GM21786 (cell line): ENCODE measurements around the gene GSTO1.
A peak's percentile ranks its signal among the peaks of the same experiment; 100 is the strongest.
"Not testable (repeated sequence)": the region's sequence is repeated elsewhere in the genome, so short reads cannot be mapped to it uniquely, and the experiment has no call there.

ENCODE experiments used
- ATAC-seq: cut with Tn5 transposase; IDR thresholded peaks from one replicate; pipeline ENCODE4 v1.9.1; 2021; ENCODE audit not compliant: unreplicated experiment

GSTO1 gene

DNA sequence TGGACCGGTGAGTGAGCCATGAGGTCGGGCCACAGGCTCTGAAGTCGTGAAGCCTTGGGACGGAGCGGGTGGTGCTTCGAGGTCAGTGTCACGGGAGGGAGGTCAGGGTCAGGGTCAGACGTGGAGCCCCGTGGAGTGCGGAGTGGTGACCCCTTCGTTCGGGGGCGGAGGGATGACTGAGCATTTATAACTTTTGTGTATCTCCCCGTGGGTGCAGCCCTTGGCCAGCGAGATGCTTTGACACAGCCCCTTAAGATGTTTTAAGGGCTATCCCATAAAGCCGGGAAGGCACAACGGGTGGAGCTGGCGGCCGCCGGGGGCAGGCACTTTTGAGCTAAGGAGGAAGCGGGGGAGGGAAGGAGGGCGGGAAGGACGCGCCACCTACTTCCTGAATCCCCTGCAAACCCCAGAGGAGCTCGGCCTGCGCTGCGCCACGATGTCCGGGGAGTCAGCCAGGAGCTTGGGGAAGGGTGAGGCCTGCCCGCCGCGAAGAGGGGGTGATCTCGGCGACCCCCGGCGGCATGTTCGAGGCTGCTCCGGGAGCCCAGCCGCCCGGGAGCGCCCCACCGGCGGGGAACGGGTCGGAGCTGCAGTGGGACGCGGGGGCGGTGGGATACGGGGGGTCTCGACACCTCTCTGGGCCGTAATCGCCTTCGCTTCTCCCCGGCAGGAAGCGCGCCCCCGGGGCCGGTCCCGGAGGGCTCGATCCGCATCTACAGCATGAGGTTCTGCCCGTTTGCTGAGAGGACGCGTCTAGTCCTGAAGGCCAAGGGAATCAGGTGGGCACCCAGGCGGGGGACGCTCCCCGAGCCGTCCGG, at the start of gene GSTO1:
TSS of gene GSTO1 (plus strand) at position 400 of the 818 bp plus-strand sequence. CDS start at position 437, 37 bp downstream.
- peak; percentile 76 for ATAC-seq

DNA sequence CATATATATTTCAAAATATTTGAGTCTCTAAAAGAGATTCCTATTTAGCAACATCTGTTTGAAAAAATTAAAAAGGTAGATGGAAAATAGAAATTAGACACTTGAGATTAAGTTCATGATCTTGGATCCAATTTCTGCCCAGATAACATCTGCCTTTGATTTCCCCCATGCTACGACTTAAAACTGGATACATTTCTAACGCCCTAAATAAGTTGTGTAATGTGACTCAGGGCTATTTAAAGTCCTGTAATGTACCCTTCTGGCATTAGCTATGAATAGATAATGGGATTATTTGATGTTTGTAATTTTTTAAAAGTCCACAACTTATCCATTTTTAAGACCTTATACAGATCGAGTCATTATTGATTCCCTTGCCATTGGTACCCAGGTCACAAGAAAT, 46.0 kb upstream of the GSTO1 start:
- ATAC-seq, result no peak

DNA sequence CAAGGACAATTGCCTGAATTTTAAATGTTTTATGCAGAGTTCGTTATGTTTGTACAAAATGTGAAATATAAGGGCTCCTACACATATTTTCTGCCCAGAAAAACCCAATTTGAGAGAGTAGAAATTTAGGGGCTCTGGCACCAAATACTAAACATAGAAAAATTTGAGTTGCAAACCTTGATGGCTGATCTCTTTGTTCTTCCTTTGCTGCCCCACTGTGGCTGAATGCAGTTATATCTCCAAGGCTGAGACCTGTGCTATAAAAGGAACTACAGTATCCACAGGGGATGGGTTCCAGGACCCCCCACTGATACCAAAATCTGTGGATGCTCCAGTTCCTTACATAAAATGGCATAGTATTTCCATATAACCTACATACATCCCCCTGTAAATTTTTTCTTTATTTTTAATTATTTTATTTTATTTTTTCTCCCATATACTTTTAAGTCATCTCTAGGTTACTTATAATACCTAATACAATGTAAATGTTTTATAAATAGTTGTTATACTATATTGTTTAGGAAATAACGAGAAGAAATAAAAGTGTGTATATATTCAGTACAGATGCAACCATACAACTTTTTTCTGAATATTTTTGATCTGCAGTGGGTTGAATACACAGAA, 45.0 kb upstream of the GSTO1 start:
- no peak for ATAC-seq

DNA sequence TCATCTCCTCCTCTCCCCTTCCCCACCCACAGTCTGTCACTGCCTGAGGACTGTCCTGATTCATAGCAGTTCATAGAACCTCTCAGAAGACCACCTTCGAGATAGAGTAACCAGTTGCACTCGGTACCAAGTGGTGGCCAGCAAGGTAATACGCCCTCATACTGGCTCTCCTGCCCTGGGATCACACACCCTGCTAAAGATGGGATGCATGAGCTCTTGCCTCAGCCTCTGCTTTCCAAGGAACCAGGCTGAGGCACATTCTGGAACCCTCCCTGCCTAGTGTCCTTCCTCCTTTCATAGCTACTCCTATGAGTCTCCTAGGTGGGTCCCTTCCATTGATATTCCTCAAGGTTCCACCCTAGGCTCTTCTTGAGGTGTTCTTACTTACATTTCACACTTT, 38.1 kb upstream of the GSTO1 start:
- no peak for ATAC-seq

DNA sequence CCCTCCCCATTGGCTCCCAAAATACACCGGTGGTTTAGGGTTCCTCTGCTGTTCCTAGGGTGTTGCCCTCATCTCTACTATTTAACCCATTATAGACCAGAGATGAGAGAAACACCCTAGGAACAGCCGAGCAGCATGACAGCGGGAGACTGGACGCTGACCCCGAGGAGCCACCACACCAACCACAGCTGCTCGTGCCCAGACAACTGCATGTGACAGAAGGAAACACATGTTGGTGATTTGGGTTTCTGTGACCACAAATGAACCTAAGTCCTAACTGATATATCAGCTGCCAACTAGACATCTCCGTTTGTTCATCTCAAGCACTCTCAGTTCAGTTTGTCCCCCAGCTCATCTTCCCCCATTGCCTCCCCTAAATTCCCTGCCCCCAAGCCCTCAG, 35.9 kb upstream of the GSTO1 start:
- ATAC-seq, result no peak

DNA sequence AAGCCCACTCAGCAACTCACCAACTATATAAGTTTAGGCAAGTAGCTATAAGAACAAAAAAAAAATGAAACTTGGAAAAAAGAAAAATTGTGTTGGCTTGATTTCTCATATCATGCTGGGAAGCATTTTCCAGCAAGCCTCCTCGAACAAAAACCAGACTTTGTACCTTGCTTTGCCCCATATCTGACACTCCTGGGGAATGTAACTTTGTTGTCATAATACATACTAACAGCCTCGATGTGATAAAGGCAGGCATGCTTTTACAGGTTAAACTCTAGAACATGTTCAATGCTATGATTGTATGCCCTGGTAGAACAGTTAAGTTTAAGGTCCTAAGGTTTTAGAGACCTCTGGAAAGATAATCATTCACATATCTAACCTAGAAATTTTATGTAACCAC, 34.2 kb upstream of the GSTO1 start:
- no peak for ATAC-seq

DNA sequence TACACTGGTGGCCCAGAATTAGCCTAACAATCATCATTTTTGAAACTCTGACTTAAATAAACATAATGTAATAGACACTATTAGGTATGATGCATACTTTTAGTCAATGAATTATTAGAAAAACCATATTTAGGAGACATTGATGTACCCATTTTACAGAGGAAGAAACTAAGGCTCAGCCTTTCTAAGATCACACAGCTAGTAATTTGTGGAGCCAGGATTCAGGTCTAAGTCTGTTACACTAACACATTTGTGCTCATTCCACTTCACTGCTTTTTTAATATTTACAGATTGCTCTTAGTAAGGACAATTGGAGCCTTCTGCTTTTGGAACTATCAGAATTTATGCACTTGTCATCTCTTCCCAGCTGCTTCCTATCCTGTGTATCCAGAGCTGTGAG, 31.4 kb upstream of the GSTO1 start:
- ATAC-seq, result no peak

DNA sequence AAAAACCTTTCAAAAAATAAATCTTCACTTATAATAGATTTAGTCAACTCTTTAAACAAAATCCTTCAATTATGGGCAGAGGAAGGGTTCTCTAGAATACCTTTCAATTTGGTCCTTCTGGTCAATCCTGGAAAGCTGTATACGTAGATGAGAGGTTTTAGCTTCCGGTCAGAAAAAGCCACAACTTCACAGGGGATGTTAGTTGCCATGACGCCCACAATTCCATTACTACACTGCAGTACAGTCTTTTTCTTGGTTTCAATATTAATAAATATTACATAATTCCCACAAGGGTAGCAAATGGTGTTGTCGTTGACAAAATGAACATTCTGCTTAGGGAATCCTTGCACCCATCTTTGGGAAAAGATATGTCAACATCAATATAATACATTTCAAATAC, 24.2 kb upstream of the GSTO1 start:
- ATAC-seq, result no peak

DNA sequence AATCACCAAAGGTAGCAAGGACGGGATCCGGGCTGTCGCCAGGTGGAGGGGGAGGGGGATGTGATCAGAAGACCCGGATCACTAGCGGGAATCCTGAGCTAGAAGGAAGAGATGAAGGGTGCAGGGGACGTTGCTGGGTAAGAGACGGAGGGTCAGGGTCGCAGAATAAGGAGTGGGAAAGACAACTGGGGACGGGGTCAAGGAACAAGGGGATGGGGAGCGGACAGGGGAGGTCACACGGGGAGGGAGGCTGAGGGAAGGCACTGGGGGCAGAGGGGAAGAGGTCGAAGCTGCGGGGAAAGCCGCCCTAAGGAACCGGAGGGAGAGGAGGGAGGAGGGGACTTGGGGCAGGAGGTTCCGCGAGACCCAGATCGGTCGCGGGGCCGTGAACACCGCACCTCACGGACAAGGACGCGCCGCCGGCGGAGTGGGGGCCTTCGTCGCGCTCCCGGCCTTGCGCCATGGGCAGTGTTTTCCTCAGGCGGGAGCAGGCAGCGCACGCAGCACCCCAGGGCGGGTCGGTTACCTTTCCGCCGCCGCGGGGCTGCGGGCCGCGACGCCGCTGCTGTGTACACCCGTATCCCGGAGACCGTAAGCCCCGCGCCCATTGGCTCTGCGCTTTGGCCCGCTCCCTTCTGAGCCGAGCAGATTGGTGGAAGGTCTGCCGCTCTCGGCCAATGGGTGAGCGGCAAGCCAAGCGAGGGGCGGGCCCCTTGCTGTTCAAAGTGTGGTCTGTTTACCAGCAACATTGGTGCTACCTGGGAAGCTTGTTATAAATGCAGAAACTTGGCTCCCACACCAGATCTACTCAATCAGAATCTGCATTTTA, 22.7 kb upstream of the GSTO1 start, which contains the start of gene CFAP43:
TSS of gene CFAP43 (minus strand) at position 581 of the 829 bp plus-strand sequence. CDS start at position 463, 118 bp downstream.
- peak; percentile 100 for ATAC-seq

DNA sequence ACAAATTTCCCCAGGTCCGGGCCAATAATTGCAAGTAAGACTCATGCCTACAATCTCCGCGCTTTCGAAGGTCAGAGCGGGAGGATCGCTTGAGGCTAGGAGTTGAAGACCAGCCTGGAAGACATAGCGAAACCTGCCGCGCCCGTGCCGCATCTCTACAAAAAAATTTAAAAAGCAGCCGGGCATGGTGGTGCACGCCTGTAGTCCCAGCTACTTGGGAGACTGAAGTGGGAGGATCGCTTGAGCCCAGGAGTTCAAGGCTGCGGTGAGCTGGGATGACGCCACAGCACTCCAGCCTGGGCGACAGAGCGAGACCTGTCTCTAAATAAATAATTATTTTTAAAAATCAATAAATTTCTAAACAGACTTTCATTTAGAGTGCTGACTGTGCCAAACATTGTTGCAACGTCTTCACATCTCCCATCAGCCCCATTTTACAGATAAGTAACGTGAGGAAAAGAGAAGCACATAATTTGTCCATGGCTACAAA, 22.0 kb upstream of the GSTO1 start:
- ATAC-seq, result no peak

DNA sequence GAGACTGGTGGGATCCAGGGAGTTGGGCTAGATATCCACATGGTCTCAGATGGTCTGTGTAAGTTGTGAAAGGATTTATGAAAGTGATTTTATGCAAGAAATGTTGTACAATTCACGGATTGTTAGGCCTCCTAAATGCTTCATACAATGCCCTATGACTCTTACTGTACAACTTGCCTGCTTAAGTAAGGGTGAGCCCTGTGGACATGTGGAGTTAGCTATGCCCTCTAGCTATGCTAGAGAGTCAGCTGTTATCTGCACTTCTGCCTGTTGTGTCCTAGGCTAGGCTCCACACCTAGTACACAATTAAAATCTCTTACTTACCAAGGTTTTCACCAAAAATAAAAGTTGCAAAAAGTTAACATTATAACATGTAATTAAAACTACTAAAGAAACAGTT, 20.9 kb upstream of the GSTO1 start:
- ATAC-seq, result no peak

DNA sequence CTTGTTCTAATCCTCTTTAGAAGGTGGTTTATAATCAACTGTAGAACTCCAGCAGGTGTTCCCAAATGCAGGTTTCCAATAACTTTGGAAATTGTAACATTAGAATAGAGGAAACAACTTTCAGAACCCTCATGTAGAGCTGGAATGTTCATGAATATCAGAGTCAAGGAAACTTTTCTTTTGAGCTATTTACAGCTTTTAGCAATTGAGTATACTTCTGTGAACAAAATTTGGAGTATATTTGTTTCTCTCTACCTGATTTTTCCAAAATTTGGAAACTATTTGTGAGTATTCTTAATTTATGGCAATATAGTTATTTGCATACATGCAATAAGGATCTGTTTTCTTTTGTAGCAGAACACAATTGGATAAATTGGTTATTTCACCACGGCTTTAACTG, 19.8 kb upstream of the GSTO1 start:
- ATAC-seq, result no peak

DNA sequence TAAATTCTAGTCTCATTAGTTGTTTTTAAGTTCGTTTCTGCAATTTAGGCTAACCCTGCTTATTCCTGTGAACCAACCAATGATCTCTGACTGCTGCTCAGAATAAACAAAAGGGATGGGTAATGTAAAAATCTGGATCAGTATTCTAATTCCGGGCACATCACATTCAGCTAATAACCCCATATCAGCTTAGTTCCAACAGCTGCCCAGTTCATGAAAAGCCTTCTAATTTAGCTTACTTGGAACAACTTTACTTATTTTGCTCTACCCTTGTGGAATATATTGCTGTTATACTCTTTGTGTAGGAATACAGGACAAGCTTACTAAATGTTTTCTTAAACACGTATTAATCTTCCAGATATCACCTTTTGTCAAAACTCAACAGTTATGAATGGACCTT, 18.9 kb upstream of the GSTO1 start:
- no peak for ATAC-seq

DNA sequence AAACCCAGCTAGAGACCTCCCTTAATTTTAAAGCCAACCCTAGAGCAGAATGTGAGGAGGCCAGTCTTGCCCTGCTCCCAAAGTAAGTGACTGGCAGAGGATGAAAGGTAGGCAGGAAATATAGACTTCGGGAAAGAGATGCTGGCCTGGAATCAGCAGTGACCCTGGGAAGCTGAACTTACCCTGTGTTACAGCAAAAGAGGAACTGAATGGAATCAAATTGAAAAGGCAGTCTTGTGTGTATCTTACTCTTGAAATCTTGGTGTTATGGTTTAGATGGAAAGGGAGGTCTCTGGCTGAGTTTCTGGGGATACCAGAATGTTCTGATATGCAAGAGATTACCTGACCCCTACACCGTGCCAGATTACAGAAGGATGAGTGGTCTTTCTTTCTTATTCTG, 14.6 kb upstream of the GSTO1 start:
- ATAC-seq, result no peak

DNA sequence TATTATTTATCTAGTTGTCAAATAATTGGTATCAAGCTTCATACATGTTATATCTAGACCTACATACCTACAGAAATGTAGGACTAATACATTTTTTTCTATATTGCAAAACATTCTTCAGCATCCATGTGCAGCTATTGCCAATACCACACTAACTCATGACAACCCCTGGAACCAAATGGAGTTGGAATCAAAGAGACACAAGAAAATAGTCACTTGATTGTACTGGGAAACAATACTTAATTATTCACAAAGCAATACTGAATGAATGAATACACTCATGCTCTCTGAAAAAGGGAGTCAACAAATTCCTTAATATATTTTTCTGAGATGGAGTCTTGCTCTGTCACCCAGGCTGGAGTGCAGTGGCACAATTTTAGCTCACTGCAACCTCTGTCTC, 12.1 kb upstream of the GSTO1 start:
- no peak for ATAC-seq

DNA sequence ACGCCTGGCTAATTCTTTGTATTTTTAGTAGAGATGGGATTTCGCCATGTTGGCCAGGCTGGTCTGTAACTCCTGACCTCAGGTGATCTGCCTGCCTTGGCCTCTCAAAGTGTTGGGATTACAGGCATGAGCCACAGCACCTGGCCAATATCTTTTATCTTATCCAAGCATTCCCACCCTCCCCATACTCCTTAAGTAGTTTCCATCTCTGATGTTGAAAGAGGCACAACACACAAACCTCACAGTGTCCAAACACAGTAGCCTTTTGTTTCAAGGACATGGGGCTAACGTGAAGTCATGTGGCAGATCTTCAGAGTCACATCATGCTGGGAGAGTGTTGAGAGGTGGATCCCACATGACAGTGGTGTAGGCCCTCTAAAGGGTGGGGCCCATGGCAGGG, 11.7 kb upstream of the GSTO1 start:
- not testable (repeated sequence) for ATAC-seq

DNA sequence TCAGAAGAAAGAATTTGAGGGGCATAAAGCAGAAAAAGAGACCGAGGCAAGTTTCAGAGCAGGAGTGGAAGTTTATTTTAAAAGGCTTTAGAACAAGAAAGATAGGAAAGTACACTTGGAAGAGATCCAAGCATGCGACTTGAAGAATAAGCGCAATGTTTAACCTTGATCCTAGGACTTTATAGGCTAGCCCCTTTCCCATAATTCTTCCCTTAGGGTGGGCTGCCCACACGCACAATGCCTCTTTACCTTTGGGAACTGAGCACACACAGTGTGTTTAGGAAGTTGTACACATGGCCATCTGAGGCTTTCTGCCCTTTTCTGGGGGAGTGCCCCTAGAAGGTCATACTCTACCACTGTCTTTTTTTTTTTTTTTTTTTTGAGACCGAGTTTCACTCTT, 11.2 kb upstream of the GSTO1 start:
- no peak for ATAC-seq

DNA sequence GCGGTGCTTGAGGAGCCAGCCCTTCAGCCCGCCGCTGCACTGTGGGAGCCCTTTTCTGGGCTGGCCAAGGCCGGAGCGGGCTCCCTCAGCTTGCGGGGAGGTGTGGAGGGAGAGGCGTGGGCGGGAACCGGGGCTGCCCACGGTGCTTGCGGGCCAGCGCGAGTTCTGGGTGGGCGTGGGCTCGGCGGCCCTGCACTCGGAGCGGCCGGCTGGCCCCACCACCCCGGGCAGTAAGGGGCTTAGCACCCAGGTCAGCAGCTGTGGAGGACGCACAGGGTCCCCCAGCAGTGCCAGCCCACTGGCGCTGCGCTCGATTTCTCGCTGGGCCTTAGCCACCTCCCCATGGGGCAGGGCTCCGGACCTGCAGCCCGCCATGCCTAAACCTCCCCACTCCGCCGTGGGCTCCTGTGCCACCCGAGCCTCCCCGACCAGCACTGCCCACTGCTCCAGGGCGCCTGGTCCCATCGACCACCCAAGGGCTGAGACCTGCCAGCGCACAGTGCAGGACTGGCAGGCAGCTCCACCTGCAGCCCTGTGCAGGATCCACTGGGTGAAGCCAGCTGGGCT, 9.5 kb upstream of the GSTO1 start:
- no peak for ATAC-seq

DNA sequence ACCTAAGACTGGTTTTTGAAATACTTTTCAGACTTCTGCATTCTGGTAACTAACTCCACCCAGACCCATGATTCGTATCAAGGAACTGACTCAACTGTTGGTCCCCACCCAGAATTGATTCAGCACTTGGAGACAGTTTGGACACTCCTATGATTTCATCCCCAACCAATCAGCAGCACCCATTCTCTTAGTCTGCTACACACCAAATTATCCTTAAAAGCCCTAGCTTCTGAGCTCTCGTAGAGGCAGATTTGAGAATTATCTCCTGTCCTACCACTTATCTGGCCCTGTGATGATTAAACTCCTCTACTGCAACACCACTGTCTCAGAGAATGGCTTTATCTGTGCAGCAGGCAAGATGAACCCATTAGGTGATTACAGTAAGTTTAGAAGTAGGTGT, 7.7 kb upstream of the GSTO1 start:
- no peak for ATAC-seq

DNA sequence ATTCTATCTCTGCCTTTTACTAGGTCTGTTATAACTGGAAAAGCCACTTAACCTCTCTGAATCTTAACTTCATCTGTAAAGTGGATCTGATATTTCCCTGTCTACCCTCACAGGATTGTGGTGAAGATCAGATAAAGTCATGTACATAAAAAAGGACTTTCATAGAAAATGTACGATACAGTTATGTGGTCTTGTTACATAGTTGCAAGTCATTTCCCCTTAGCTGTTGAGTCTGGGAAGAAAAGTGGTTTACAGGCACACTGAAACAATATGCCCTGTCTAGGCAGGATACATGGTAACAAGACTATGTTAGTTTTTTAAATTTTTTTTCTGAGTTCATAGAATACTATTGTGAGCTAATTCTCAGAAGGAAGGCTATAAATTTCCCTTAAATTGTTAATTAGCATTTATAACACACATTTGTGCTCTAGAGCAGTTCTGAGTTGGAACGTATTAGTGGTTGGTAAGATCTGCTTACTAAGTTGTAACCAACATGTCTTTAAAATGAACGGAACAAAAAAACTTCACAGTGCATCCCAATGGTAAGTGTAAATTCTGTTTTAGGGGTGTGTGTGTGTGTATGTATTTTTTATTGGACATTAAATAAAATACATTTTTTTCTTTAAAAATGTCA, 7.1 kb upstream of the GSTO1 start:
- ATAC-seq, result no peak

DNA sequence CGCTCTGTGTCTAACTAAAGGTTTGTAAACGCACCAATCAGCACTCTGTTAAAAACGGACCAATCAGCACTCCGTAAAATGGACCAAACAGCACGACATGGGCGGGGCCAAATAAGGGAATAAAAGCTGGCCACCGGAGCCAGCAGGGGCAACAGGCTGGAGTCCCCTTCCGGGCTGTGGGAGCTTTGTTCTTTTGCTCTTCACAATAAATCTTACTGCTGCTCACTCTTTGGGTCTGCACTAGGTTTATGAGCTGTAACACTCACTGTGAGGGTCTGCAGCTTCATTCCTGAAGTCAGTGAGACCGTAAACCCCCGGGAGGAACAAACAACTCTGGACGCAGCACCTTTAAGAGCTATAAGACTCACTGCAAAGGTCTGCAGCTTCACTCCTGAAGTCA, 5.8 kb upstream of the GSTO1 start:
- not testable (repeated sequence) for ATAC-seq
